ENCODE data around the gene SALL2.

Gene SALL2

DNA sequence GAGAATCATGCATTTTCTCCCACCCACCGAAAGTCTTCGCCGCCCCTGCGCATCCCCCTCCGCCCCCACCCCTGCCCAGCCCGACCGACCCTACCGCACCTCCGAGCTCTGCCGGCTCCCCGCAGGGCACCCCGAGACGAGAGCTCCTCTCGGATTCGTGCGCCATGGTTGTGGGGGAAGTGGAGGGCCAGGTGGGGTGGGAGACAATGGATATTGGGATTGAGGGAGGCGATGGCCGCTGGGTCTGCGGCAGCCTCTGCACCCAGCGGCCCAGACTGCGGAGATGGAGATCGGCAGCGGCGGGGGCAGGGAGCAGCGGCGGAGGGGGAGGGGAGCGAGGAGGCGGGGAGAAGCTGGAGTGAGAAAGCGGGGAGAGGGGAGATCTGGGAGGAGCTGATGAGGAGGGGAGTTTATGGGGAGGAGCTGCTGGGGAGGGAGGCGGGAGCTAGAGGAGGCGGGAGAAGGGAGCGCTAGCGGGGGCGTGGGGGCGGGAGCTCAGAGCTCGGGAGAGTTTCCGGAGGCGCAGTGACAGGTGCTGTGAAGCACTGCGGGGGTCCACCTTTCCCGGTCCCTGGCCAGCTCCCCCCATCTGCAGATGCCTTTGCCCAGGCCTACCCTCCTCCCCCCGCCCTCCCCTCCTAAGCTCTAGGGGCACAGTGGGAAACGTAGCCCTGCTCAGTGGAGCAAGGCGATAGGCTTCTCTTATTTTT is at the start of gene SALL2:
SALL2 (minus strand) TSS at position 385 of the 710 bp plus-strand sequence; CDS start at position 166, 219 bp downstream.
- TF ChIP-seq, protein P1, sequence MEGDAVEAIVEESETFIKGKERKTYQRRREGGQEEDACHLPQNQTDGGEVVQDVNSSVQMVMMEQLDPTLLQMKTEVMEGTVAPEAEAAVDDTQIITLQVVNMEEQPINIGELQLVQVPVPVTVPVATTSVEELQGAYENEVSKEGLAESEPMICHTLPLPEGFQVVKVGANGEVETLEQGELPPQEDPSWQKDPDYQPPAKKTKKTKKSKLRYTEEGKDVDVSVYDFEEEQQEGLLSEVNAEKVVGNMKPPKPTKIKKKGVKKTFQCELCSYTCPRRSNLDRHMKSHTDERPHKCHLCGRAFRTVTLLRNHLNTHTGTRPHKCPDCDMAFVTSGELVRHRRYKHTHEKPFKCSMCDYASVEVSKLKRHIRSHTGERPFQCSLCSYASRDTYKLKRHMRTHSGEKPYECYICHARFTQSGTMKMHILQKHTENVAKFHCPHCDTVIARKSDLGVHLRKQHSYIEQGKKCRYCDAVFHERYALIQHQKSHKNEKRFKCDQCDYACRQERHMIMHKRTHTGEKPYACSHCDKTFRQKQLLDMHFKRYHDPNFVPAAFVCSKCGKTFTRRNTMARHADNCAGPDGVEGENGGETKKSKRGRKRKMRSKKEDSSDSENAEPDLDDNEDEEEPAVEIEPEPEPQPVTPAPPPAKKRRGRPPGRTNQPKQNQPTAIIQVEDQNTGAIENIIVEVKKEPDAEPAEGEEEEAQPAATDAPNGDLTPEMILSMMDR (IDR thresholded peaks at IDR 0.05; ENCODE audit: borderline replicate concordance, control extremely low read depth, extremely low read depth, insufficient read depth, missing control alignments) = no peak
- peak; percentile 86 for DNase-seq (ENCODE audit: low spot score)
- in situ Hi-C loops (cut with MboI; ENCODE audit: low sequenced_read_pairs, unreplicated experiment) = no loop called here

DNA sequence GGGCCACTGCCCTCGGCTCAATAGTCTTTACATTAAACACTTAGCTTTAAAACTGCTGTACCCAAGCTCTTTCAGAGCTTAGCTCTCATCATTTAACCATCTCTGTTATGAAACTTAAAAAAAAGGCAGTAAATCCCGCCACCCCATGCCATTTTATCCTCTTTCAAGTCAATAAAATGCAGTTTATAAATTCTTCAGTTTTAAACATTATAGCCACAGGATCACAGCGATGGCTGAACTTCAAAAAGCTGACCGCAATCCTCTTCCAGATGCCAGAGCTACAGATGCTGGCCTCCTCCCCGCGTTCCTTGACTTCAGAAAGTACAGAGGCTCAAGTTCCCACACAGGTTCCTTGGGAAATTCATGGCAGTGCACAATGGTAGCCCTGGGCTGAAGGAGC is 49.5 kb upstream of the SALL2 start:
- TF ChIP-seq, protein P1 (IDR thresholded peaks at IDR 0.05; ENCODE audit: borderline replicate concordance, control extremely low read depth, extremely low read depth, insufficient read depth, missing control alignments) = no peak
- DNase-seq (ENCODE audit: low spot score) = no peak
- in situ Hi-C loops (cut with MboI; ENCODE audit: low sequenced_read_pairs, unreplicated experiment) = no loop called here

DNA sequence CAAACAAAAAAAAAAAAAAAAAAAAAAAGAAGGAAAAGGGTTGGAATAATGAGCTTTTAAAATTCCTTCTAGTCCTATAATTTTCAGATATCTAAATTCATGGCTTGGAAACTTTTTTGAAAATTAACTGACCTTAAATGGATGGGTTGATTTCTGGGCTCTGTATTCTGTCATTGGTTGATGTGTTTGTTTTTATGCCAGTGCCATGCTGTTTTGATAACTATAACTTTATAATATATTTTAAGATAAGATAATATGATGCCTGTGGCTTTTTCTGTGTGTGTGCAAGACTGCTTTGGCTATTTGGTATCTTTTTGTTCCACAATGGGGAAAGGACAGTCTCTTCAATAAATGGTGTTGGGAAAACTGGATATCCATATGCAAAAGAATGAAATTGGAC is 46.5 kb upstream of the SALL2 start:
- TF ChIP-seq, protein P1 (IDR thresholded peaks at IDR 0.05; ENCODE audit: borderline replicate concordance, control extremely low read depth, extremely low read depth, insufficient read depth, missing control alignments) = no peak
- no peak for DNase-seq (ENCODE audit: low spot score)
- in situ Hi-C loops (cut with MboI; ENCODE audit: low sequenced_read_pairs, unreplicated experiment) = no loop called here

DNA sequence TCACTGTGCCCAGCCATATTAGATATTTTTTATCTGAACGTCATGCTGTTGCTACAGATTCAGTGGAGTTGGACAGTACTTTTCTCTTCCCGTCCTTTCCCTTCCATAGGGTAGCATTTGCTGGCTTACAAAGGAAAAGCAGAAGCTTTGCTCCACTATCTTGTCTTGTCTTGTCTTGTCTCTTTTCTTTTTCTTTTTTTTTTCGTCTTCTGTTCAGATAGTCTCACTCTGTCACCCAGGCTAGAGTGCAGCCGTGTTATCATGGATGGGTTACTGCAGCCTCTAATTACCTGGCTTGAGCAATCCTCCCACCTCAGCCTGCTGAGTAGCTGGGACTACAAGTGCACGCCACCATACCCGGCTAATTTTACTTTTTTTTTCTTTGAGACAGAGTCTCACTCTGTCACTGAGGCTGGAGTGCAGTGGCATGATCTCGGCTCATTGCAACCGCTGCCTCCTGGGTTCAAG is 32.6 kb upstream of the SALL2 start:
- TF ChIP-seq, protein P1 (IDR thresholded peaks at IDR 0.05; ENCODE audit: borderline replicate concordance, control extremely low read depth, extremely low read depth, insufficient read depth, missing control alignments) = no peak
- in situ Hi-C loops (cut with MboI; ENCODE audit: low sequenced_read_pairs, unreplicated experiment) = no loop called here
- no peak for DNase-seq (ENCODE audit: low spot score)

DNA sequence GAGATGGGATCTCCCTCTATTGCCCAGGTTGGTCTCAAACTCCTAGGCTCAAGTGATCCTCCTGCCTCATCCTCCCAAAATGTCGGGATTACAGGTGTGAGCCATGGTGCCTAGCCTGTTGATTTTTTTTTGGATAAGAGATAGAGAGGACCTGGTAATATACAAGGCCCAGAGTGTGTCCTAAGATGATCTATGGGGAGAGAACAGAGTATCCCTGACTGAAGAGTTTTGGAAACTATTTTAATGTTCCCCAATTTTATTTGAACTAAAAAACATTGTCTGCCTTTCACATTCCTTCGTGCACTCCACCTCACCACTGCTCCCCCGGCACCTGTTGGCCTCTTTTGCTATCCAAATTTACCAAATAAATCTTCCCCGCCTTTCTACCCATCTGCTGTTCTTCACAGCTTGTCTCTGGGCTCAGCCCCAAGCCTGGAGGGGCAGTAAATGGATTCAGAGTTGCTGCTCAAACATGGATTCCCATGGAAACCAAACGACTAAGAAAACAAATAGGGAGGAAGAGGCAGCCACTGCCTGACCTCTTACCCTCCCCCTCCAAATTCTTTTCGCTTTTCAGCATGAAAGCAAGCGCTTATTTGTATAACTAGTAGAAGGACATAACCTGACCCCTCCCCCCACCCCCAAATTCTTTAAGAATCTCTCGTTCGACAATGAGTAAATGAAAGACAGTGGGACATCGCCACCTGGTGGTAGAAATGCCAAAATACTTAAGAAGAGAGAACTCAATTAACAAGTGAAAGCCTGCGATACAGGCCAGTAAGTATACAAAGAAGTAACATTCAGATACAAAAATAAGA is 31.1 kb upstream of the SALL2 start:
- TF ChIP-seq, protein P1 (IDR thresholded peaks at IDR 0.05; ENCODE audit: borderline replicate concordance, control extremely low read depth, extremely low read depth, insufficient read depth, missing control alignments) = peak; percentile 45
- in situ Hi-C loops (cut with MboI; ENCODE audit: low sequenced_read_pairs, unreplicated experiment) = no loop called here
- DNase-seq (ENCODE audit: low spot score) = peak; percentile 68

DNA sequence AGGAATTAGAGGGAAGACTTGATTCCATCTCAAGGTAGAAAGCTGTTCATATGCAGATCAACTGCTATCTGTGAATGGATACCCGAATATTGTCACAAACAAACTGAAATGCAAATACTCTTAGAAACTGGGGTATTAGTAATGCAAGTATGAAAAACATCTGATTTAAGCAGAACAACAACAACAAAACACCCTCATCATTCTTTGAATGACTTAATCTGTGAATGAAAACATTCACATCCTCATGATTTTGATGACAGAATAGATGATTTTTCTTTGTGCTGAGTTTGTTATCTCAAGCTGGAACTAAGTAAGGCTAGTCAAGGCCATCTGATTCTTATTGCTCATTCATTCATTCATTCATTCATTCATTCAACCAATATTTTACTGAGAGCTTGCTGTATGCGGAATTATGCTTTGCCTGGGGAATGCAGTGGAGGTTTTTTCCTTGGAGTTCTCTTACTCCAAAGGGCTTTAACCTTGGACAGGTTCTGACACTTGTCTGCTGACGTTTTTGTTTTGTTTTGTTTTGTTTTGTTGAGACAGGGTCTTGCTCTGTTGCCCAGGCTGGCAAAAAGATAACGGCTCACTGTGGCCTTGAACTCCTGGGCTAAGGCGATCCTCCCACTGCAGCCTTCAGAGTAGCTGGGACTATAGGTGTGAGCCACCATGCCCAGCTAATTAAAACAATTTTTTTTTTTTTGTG is 30.4 kb upstream of the SALL2 start:
- TF ChIP-seq, protein P1 (IDR thresholded peaks at IDR 0.05; ENCODE audit: borderline replicate concordance, control extremely low read depth, extremely low read depth, insufficient read depth, missing control alignments) = no peak
- no peak for DNase-seq (ENCODE audit: low spot score)
- in situ Hi-C loops (cut with MboI; ENCODE audit: low sequenced_read_pairs, unreplicated experiment) = no loop called here

Measured in GM13976 (cell line).